ENCODE measurements around the gene FLOT1. TPM values are rescaled to one million over a fixed set of nuclear protein-coding genes. Genes with fewer than 3 reads are reported as not detected.

FLOT1 gene
- total and polyA plus RNA-seq, 2 of the 13 experiments (the other 11 are each of a cell fraction or from before 2014, with no cell fraction given) = 82.3 to 130 TPM

- TF ChIP-seq RERE (CRISPR knock-in tag; IDR thresholded peaks at IDR 0.05; ENCODE audit: low read depth) (no peak), ZFP90 (CRISPR knock-in tag; IDR thresholded peaks at IDR 0.05; ENCODE audit: borderline replicate concordance) (0 out of 2 replicates have a peak, but pooled peaks have one; percentile 37), ZFP91 (CRISPR knock-in tag; IDR thresholded peaks at IDR 0.05; ENCODE audit: borderline replicate concordance) (peak; percentile 31; the same call in 1 of the 2 replicates), ZNF552 (CRISPR knock-in tag; IDR thresholded peaks at IDR 0.05; ENCODE audit: borderline replicate concordance) (0 out of 2 replicates have a peak, but pooled peaks have one; percentile 9), ZNF501 (CRISPR knock-in tag; IDR thresholded peaks at IDR 0.05) (no peak), HIC2 (CRISPR knock-in tag; IDR thresholded peaks at IDR 0.05; ENCODE audit: low read depth) (no peak), ZNF615 (CRISPR knock-in tag; IDR thresholded peaks at IDR 0.05; ENCODE audit: borderline replicate concordance) (0 out of 2 replicates have a peak, but pooled peaks have one; percentile 17), ZFP1 (CRISPR knock-in tag; IDR thresholded peaks at IDR 0.05) (0 out of 2 replicates have a peak, but pooled peaks have one; percentile 36), DBP (CRISPR knock-in tag; IDR thresholded peaks at IDR 0.05; ENCODE audit: not compliant biosample characterization) (peak; percentile 18), ARID2 (CRISPR knock-in tag; IDR thresholded peaks at IDR 0.05; ENCODE audit: borderline replicate concordance) (0 out of 2 replicates have a peak, but pooled peaks have one; percentile 18), CSRNP1 (CRISPR knock-in tag; IDR thresholded peaks at IDR 0.05) (0 out of 2 replicates have a peak, but pooled peaks have one; percentile 23), RCOR2 (CRISPR knock-in tag; IDR thresholded peaks at IDR 0.05) (no peak)
Measured at GRCh38 chr6:30747902-30748769, 5.6 kb upstream of the FLOT1 start (continued).
